Testis (tissue), 2 donors: Measurements from ENCODE around the gene NINL.

Experiments
- CTCF ChIP-seq, 3 experiments: fragments of 450-650 bp in 2 of 3; fragments of 200-600 bp in 1 of 3; sonication (generic) in 1 of 3; IDR thresholded peaks; one replicate each; pipeline ENCODE4 v1.5.1; 2016 to 2019; ENCODE audit warnings: antibody characterized with exemption in 3 of 3, mild to moderate bottlenecking in 2 of 3, moderate library complexity in 1 of 3
- POLR2A ChIP-seq: fragments of 450-650 bp; IDR thresholded peaks from one replicate; pipeline ENCODE4 v1.6.1; 2017; ENCODE audit warnings: antibody characterized with exemption, mild to moderate bottlenecking, moderate library complexity

- TF ChIP-seq POLR2A, result no peak
- TF ChIP-seq CTCF (IDR thresholded peaks at IDR 0.05), result no peak
Measured at GRCh38 chr20:25479638-25480037, 105.7 kb downstream of the NINL start.
